Sciatic nerve (tissue), 2 donors: ENCODE results near the gene NKIRAS1. TPM values are rescaled to one million over a fixed set of nuclear protein-coding genes. Genes with fewer than 3 reads are reported as not detected.
"Not testable (repeated sequence)": the region's sequence is repeated elsewhere in the genome, so short reads cannot be mapped to it uniquely, and the experiment has no call there.

Source experiments
- ATAC-seq: fragments of 200-7000 bp; cut with Tn5 transposase; one replicate; pipeline ENCODE4 v1.9.1; 2020; ENCODE audit warnings: mild to moderate bottlenecking, moderate library complexity
- DNase-seq: peaks from one replicate; pipeline ENCODE4 v3.0.0-alpha.2; 2020; ENCODE audit warnings: low spot score
- intact Hi-C: fragments of 100-400 bp; cut with DNase I; formaldehyde crosslinking; loops from one replicate; pipeline ENCODE4 v1.14.2; 2022
- total RNA-seq: library from RNA; stranded (reverse); fragmentation: NEBNext Ultra II Directional; extraction: Animal tissue kit (Norgen Biotek cat#: 25700); gene quantifications from one replicate; pipeline ENCODE4 v1.2.1, GENCODE V29; 2021
- donor health status: DM: no; HTN: no; CAD: no.
- donor health status: DM: no; HTN: no; CAD: no.

The NKIRAS1 gene
- total RNA-seq, 1 donor from 2014 or later = 10.8 TPM

GRCh38 chr3:23944007-23944783, 27.4 kb upstream of the NKIRAS1 start:
- intact Hi-C loops = no loop called here
- DNase-seq (no peak), ATAC-seq (no peak)

- no peak for ATAC-seq
- DNase-seq = no peak
- intact Hi-C loops = no loop called here
Observed at GRCh38 chr3:23942546-23942945, 25.8 kb upstream of the NKIRAS1 start.

GRCh38 chr3:23941440-23941839, 24.6 kb upstream of the NKIRAS1 start:
- intact Hi-C loops = no loop called here
- ATAC-seq (no peak), DNase-seq (no peak)

GRCh38 chr3:23940775-23941174, 24.0 kb upstream of the NKIRAS1 start:
- no peak for DNase-seq
- intact Hi-C loops = no loop called here
- no peak for ATAC-seq

GRCh38 chr3:23938688-23939087, 21.9 kb upstream of the NKIRAS1 start:
- no peak for DNase-seq
- intact Hi-C loops = no loop called here
- ATAC-seq = no peak

GRCh38 chr3:23937296-23937695, 20.5 kb upstream of the NKIRAS1 start:
- intact Hi-C loops = no loop called here
- no peak for DNase-seq
- no peak for ATAC-seq

- no peak for DNase-seq
- ATAC-seq = no peak
- intact Hi-C loops = no loop called here
Observed at GRCh38 chr3:23934253-23934652, 17.5 kb upstream of the NKIRAS1 start.

GRCh38 chr3:23932571-23932970, 15.8 kb upstream of the NKIRAS1 start:
- ATAC-seq (no peak), DNase-seq (no peak)
- intact Hi-C loops = no loop called here

- ATAC-seq (no peak), DNase-seq (no peak)
- intact Hi-C loops = no loop called here
Observed at GRCh38 chr3:23931597-23931996, 14.8 kb upstream of the NKIRAS1 start.

- intact Hi-C loops = no loop called here
- ATAC-seq (no peak), DNase-seq (no peak)
Observed at GRCh38 chr3:23928524-23928923, 11.7 kb upstream of the NKIRAS1 start.

GRCh38 chr3:23926736-23927135, 9.9 kb upstream of the NKIRAS1 start:
- ATAC-seq (no peak), DNase-seq (no peak)
- intact Hi-C loops = no loop called here

- no peak for ATAC-seq
- intact Hi-C loops = no loop called here
- no peak for DNase-seq
Observed at GRCh38 chr3:23926246-23926645, 9.5 kb upstream of the NKIRAS1 start.

- no peak for ATAC-seq
- intact Hi-C loops = no loop called here
- DNase-seq = no peak
Observed at GRCh38 chr3:23923786-23924185, 7.0 kb upstream of the NKIRAS1 start.

- intact Hi-C loops = no loop called here
- no peak for ATAC-seq
- no peak for DNase-seq
Observed at GRCh38 chr3:23921052-23921511, 4.3 kb upstream of the NKIRAS1 start.

GRCh38 chr3:23920151-23920655, 3.4 kb upstream of the NKIRAS1 start:
- intact Hi-C loops = no loop called here
- ATAC-seq = no peak
- no peak for DNase-seq

GRCh38 chr3:23919628-23920027, 2.8 kb upstream of the NKIRAS1 start:
- intact Hi-C loops = no loop called here
- ATAC-seq (no peak), DNase-seq (no peak)

- ATAC-seq, intact Hi-C loops, DNase-seq: not testable (repeated sequence)
Observed at GRCh38 chr3:23918331-23918730, 1.5 kb upstream of the NKIRAS1 start.

- DNase-seq, intact Hi-C loops: not testable (repeated sequence)
- ATAC-seq = peak; percentile 75
Observed at GRCh38 chr3:23917679-23918303, 1.0 kb upstream of the NKIRAS1 start.

GRCh38 chr3:23916152-23916885, 471 bp downstream of the NKIRAS1 start:
- ATAC-seq (peak; percentile 70), DNase-seq (no peak)
- intact Hi-C loops = no loop called here
